ENCODE measurements around the gene CERS5.
"Not testable (repeated sequence)": the region's sequence is repeated elsewhere in the genome, so short reads cannot be mapped to it uniquely, and the experiment has no call there.

Gene CERS5

GRCh38 chr12:50087995-50088394, 79.2 kb downstream of the CERS5 start:
- H3K4me3 ChIP-seq (ENCODE audit: low read depth, low read length) = no peak overlapping the region
- TF ChIP-seq CTCF (IDR thresholded peaks at IDR 0.05; ENCODE audit: insufficient read depth, low read depth, low read length, missing control alignments) = no peak
- DNase-seq (ENCODE audit: low read depth) = no peak

GRCh38 chr12:50087151-50087550, 80.0 kb downstream of the CERS5 start:
- no peak for TF ChIP-seq CTCF (IDR thresholded peaks at IDR 0.05; ENCODE audit: insufficient read depth, low read depth, low read length, missing control alignments)
- no peak for DNase-seq (ENCODE audit: low read depth)
- H3K4me3 ChIP-seq (ENCODE audit: low read depth, low read length) = no peak overlapping the region

GRCh38 chr12:50086148-50086547, 81.0 kb downstream of the CERS5 start:
- no peak for TF ChIP-seq CTCF (IDR thresholded peaks at IDR 0.05; ENCODE audit: insufficient read depth, low read depth, low read length, missing control alignments)
- H3K4me3 ChIP-seq (ENCODE audit: low read depth, low read length) = peak overlapping the region; percentile 89; the same call in 1 of the 2 replicates
- no peak for DNase-seq (ENCODE audit: low read depth)

- DNase-seq (ENCODE audit: low read depth) = no peak
- peak overlapping the region; percentile 89 for H3K4me3 ChIP-seq (ENCODE audit: low read depth, low read length)
- no peak for TF ChIP-seq CTCF (IDR thresholded peaks at IDR 0.05; ENCODE audit: insufficient read depth, low read depth, low read length, missing control alignments)
Observed at GRCh38 chr12:50085615-50086072, 81.5 kb downstream of the CERS5 start.

GRCh38 chr12:50084775-50085614, 82.2 kb downstream of the CERS5 start, which contains the start of gene SMARCD1:
SMARCD1 (plus strand) TSS chr12:50085342; CDS start chr12:50085370, 28 bp downstream.
- H3K4me3 ChIP-seq (ENCODE audit: low read depth, low read length) = peak within 1 kb of the TSS; percentile 89
- peak; percentile 95 for DNase-seq (ENCODE audit: low read depth)
- peak; percentile 54 for TF ChIP-seq CTCF (IDR thresholded peaks at IDR 0.05; ENCODE audit: insufficient read depth, low read depth, low read length, missing control alignments)

GRCh38 chr12:50084409-50084774, 82.8 kb downstream of the CERS5 start:
- H3K4me3 ChIP-seq (ENCODE audit: low read depth, low read length) = peak overlapping the region; percentile 89
- not testable (repeated sequence) for DNase-seq (ENCODE audit: low read depth)

- DNase-seq (ENCODE audit: low read depth) = no peak
- no peak overlapping the region for H3K4me3 ChIP-seq (ENCODE audit: low read depth, low read length)
- TF ChIP-seq CTCF (IDR thresholded peaks at IDR 0.05; ENCODE audit: insufficient read depth, low read depth, low read length, missing control alignments) = no peak
Observed at GRCh38 chr12:50083301-50083700, 83.9 kb downstream of the CERS5 start.

All from GM12865 (cell line).